Measurements from ENCODE around the gene PTPRM.

Gene PTPRM

GRCh38 chr18:7847357-7848053 is 280.4 kb downstream of the PTPRM start:
- no peak for TF ChIP-seq SPI1 (IDR thresholded peaks at IDR 0.05; ENCODE audit: low read depth, low read length)
- no peak for TF ChIP-seq POU2F2 (IDR thresholded peaks at IDR 0.05; ENCODE audit: low read depth, low read length)
- TF ChIP-seq POLR2A (IDR thresholded peaks at IDR 0.05; ENCODE audit: low read depth, low read length): no peak
- no peak for DNase-seq (ENCODE audit: insufficient read length, low spot score)
- no peak for FAIRE-seq

- DNase-seq (ENCODE audit: insufficient read length, low spot score): no peak
- no peak for FAIRE-seq
- no peak for TF ChIP-seq POLR2A (IDR thresholded peaks at IDR 0.05; ENCODE audit: low read depth, low read length)
- TF ChIP-seq POLR2AphosphoS5 (IDR thresholded peaks at IDR 0.05; ENCODE audit: low read depth, low read length): no peak
- TF ChIP-seq TAF1 (IDR thresholded peaks at IDR 0.05; ENCODE audit: low read depth, low read length): no peak
- TF ChIP-seq PAX5 (IDR thresholded peaks at IDR 0.05; ENCODE audit: insufficient read depth, low read length, severe bottlenecking): no peak
- no peak for TF ChIP-seq POU2F2 (IDR thresholded peaks at IDR 0.05; ENCODE audit: low read depth, low read length)
- TF ChIP-seq SPI1 (IDR thresholded peaks at IDR 0.05; ENCODE audit: low read depth, low read length): no peak
Observed at GRCh38 chr18:7848054-7848412, 280.9 kb downstream of the PTPRM start.

DNA sequence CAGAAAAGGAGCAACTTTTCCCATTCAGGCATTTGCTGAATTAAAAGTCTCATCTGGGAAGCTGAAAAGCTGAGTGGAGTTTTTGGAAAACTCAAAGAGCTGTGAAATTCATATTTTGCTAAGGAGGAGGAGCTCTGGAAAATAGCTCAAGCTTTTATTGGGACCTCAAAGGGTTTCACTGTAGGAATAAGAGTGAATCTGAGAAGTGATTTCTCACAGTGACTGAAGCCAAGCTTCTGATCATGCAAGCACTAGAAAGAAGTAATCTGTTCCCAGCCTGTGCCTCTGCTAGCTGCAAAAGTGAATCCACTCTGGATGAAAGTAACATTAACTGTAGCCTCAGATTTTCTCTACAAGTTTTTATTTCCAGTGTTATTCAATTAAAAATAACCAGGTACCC is 283.3 kb downstream of the PTPRM start:
- DNase-seq (ENCODE audit: insufficient read length, low spot score) (no peak), FAIRE-seq (no peak)
- TF ChIP-seq PAX5 (IDR thresholded peaks at IDR 0.05; ENCODE audit: insufficient read depth, low read length, severe bottlenecking): no peak
- TF ChIP-seq SPI1 (IDR thresholded peaks at IDR 0.05; ENCODE audit: low read depth, low read length): no peak
- TF ChIP-seq POLR2A (IDR thresholded peaks at IDR 0.05; ENCODE audit: low read depth, low read length): no peak
- TF ChIP-seq POLR2AphosphoS5 (IDR thresholded peaks at IDR 0.05; ENCODE audit: low read depth, low read length): no peak
- TF ChIP-seq TAF1 (IDR thresholded peaks at IDR 0.05; ENCODE audit: low read depth, low read length): no peak
- no peak for TF ChIP-seq POU2F2 (IDR thresholded peaks at IDR 0.05; ENCODE audit: low read depth, low read length)

- DNase-seq (ENCODE audit: insufficient read length, low spot score): no peak
- FAIRE-seq: no peak
- TF ChIP-seq SPI1 (IDR thresholded peaks at IDR 0.05; ENCODE audit: low read depth, low read length): no peak
- TF ChIP-seq POU2F2 (IDR thresholded peaks at IDR 0.05; ENCODE audit: low read depth, low read length): no peak
- TF ChIP-seq POLR2A (IDR thresholded peaks at IDR 0.05; ENCODE audit: low read depth, low read length): no peak
- no peak for TF ChIP-seq POLR2AphosphoS5 (IDR thresholded peaks at IDR 0.05; ENCODE audit: low read depth, low read length)
- no peak for TF ChIP-seq TAF1 (IDR thresholded peaks at IDR 0.05; ENCODE audit: low read depth, low read length)
- no peak for TF ChIP-seq PAX5 (IDR thresholded peaks at IDR 0.05; ENCODE audit: insufficient read depth, low read length, severe bottlenecking)
Observed at GRCh38 chr18:7855028-7855427, 287.9 kb downstream of the PTPRM start.

DNA sequence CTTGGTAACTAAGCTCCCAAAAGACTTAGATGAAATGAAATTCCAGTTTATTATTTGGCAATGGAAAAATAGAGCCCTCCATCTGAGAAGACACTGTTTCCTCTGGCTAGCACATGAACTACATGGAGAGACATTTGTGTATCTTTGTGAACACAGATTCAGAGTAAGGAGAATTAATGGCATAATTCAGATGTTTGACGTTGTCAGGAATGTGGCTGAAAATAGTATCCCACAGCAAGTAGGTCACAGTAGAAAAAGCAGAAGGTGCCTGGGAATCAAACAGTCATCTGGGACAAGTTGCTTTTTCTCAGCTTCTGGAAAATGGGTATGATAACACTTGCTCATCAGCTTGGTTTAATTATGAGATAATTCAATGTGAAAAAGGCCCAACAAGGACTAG is 288.6 kb downstream of the PTPRM start:
- no peak for TF ChIP-seq PAX5 (IDR thresholded peaks at IDR 0.05; ENCODE audit: insufficient read depth, low read length, severe bottlenecking)
- no peak for TF ChIP-seq SPI1 (IDR thresholded peaks at IDR 0.05; ENCODE audit: low read depth, low read length)
- no peak for TF ChIP-seq TAF1 (IDR thresholded peaks at IDR 0.05; ENCODE audit: low read depth, low read length)
- no peak for TF ChIP-seq POU2F2 (IDR thresholded peaks at IDR 0.05; ENCODE audit: low read depth, low read length)
- TF ChIP-seq POLR2A (IDR thresholded peaks at IDR 0.05; ENCODE audit: low read depth, low read length): no peak
- TF ChIP-seq POLR2AphosphoS5 (IDR thresholded peaks at IDR 0.05; ENCODE audit: low read depth, low read length): no peak
- DNase-seq (ENCODE audit: insufficient read length, low spot score) (no peak), FAIRE-seq (no peak)

GRCh38 chr18:7856116-7856515 is 289.0 kb downstream of the PTPRM start:
- FAIRE-seq: no peak
- no peak for DNase-seq (ENCODE audit: insufficient read length, low spot score)
- TF ChIP-seq POLR2A (IDR thresholded peaks at IDR 0.05; ENCODE audit: low read depth, low read length): no peak
- no peak for TF ChIP-seq POU2F2 (IDR thresholded peaks at IDR 0.05; ENCODE audit: low read depth, low read length)
- TF ChIP-seq TAF1 (IDR thresholded peaks at IDR 0.05; ENCODE audit: low read depth, low read length): no peak
- no peak for TF ChIP-seq POLR2AphosphoS5 (IDR thresholded peaks at IDR 0.05; ENCODE audit: low read depth, low read length)
- TF ChIP-seq SPI1 (IDR thresholded peaks at IDR 0.05; ENCODE audit: low read depth, low read length): no peak
- TF ChIP-seq PAX5 (IDR thresholded peaks at IDR 0.05; ENCODE audit: insufficient read depth, low read length, severe bottlenecking): no peak

GRCh38 chr18:7856733-7857132 is 289.6 kb downstream of the PTPRM start:
- no peak for FAIRE-seq
- TF ChIP-seq POLR2A (IDR thresholded peaks at IDR 0.05; ENCODE audit: low read depth, low read length) (no peak), PAX5 (IDR thresholded peaks at IDR 0.05; ENCODE audit: insufficient read depth, low read length, severe bottlenecking) (no peak), POLR2AphosphoS5 (IDR thresholded peaks at IDR 0.05; ENCODE audit: low read depth, low read length) (no peak), POU2F2 (IDR thresholded peaks at IDR 0.05; ENCODE audit: low read depth, low read length) (no peak), TAF1 (IDR thresholded peaks at IDR 0.05; ENCODE audit: low read depth, low read length) (no peak), SPI1 (IDR thresholded peaks at IDR 0.05; ENCODE audit: low read depth, low read length) (no peak)
- no peak for DNase-seq (ENCODE audit: insufficient read length, low spot score)

DNA sequence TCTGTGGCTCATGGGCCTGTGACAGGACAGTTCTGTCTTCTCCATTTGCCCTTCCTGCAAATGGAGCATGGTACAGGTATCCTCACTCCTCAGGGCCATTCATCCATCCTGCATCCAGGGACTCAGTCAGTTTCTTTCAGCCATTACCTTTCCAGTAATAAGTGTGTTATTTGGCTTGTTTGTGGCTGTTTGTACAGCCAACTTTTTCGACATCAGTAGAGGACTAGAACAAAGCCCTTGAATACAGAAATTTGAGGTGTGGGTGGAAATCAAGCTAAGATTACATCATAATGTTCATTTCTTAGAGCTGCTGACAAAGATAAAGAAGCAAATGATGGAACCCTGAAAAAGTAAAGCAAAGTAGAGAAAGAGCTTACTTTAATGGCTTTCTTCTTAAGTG is 290.4 kb downstream of the PTPRM start:
- no peak for FAIRE-seq
- no peak for DNase-seq (ENCODE audit: insufficient read length, low spot score)
- TF ChIP-seq POLR2A (IDR thresholded peaks at IDR 0.05; ENCODE audit: low read depth, low read length): no peak
- no peak for TF ChIP-seq POU2F2 (IDR thresholded peaks at IDR 0.05; ENCODE audit: low read depth, low read length)
- no peak for TF ChIP-seq SPI1 (IDR thresholded peaks at IDR 0.05; ENCODE audit: low read depth, low read length)
- TF ChIP-seq TAF1 (IDR thresholded peaks at IDR 0.05; ENCODE audit: low read depth, low read length): no peak
- no peak for TF ChIP-seq POLR2AphosphoS5 (IDR thresholded peaks at IDR 0.05; ENCODE audit: low read depth, low read length)
- TF ChIP-seq PAX5 (IDR thresholded peaks at IDR 0.05; ENCODE audit: insufficient read depth, low read length, severe bottlenecking): no peak

DNA sequence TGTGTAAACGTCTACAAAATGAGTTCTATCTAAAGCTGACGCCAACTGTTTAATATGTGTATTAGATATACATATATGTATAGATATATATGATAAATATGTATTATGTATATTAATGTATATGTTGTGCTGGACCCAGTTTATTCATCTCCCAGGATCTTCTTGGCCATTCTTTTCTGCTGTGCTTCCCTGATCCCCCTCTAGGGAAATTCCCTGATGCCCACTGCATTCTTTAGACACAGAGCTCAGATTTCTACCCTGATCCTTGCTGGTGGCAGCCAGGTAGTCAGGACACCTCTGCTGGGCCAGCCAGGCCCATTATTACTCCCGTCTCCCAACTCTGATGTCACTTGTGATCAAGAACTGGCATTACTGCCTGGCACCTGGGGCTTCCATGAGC is 292.0 kb downstream of the PTPRM start:
- DNase-seq (ENCODE audit: insufficient read length, low spot score): no peak
- TF ChIP-seq SPI1 (IDR thresholded peaks at IDR 0.05; ENCODE audit: low read depth, low read length) (no peak), TAF1 (IDR thresholded peaks at IDR 0.05; ENCODE audit: low read depth, low read length) (no peak)
- FAIRE-seq: no peak

DNA sequence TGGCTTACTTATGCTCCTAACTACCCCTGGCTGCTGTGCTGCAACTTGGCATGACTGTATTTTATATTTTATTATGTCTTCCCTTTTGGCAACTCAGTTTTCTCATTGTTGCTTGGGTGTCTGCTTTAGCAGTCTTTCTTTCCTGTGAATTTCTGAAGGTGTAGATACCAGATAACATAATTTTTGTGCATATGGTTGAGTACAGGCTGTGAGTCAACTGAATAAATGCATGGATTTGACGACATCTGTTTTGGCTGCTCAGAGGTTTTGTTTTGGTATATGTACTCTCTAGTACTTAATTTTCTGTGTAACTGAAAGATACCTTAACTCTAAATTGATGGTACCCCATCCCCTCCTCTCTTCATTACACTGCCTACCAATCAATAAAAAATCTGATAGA is 303.1 kb downstream of the PTPRM start:
- TF ChIP-seq POLR2AphosphoS5 (IDR thresholded peaks at IDR 0.05; ENCODE audit: low read depth, low read length) (no peak), TAF1 (IDR thresholded peaks at IDR 0.05; ENCODE audit: low read depth, low read length) (no peak), POU2F2 (IDR thresholded peaks at IDR 0.05; ENCODE audit: low read depth, low read length) (no peak), POLR2A (IDR thresholded peaks at IDR 0.05; ENCODE audit: low read depth, low read length) (no peak), PAX5 (IDR thresholded peaks at IDR 0.05; ENCODE audit: insufficient read depth, low read length, severe bottlenecking) (no peak), SPI1 (IDR thresholded peaks at IDR 0.05; ENCODE audit: low read depth, low read length) (no peak)
- no peak for FAIRE-seq
- no peak for DNase-seq (ENCODE audit: insufficient read length, low spot score)

Measured in GM12891 (cell line).